Activated CD8-positive, alpha-beta memory T cell treated with anti-CD3 and anti-CD28 coated beads, Interleukin-2, amount 50 U/mL, for 48 hours (primary cell): ENCODE measurements around the gene POLR3A.
"Not testable (repeated sequence)": the region's sequence is repeated elsewhere in the genome, so short reads cannot be mapped to it uniquely, and the experiment has no call there.

Experiments
- DNase-seq: peaks from one replicate; pipeline ENCODE4 v3.0.0-alpha.2; 2020

POLR3A gene

GRCh38 chr10:78019264-78019663 is 10.1 kb downstream of the POLR3A start:
- no peak for DNase-seq

GRCh38 chr10:78017856-78018255 is 11.5 kb downstream of the POLR3A start:
- DNase-seq: no peak

- no peak for DNase-seq
Observed at GRCh38 chr10:78015546-78015945, 13.8 kb downstream of the POLR3A start.

GRCh38 chr10:78013564-78013963 is 15.8 kb downstream of the POLR3A start:
- DNase-seq: no peak

GRCh38 chr10:78011065-78011464 is 18.2 kb downstream of the POLR3A start:
- DNase-seq: no peak

GRCh38 chr10:78010278-78010677 is 19.0 kb downstream of the POLR3A start:
- no peak for DNase-seq

- no peak for DNase-seq
Observed at GRCh38 chr10:78009662-78010061, 19.7 kb downstream of the POLR3A start.

GRCh38 chr10:78007172-78007571 is 22.1 kb downstream of the POLR3A start:
- DNase-seq: no peak

GRCh38 chr10:78004215-78005026 is 24.9 kb downstream of the POLR3A start:
- no peak for DNase-seq

GRCh38 chr10:78002541-78003288 is 26.6 kb downstream of the POLR3A start:
- no peak for DNase-seq

GRCh38 chr10:78000956-78001472 is 28.3 kb downstream of the POLR3A start:
- DNase-seq: no peak

- DNase-seq: no peak
Observed at GRCh38 chr10:78000206-78000605, 29.1 kb downstream of the POLR3A start.

GRCh38 chr10:77998780-77999179 is 30.5 kb downstream of the POLR3A start:
- DNase-seq: not testable (repeated sequence)

- DNase-seq: no peak
Observed at GRCh38 chr10:77993620-77994019, 35.7 kb downstream of the POLR3A start.

GRCh38 chr10:77989081-77989724 is 40.1 kb downstream of the POLR3A start:
- no peak for DNase-seq

- no peak for DNase-seq
Observed at GRCh38 chr10:77987671-77988255, 41.6 kb downstream of the POLR3A start.

GRCh38 chr10:77984986-77985385 is 44.3 kb downstream of the POLR3A start:
- no peak for DNase-seq

GRCh38 chr10:77983384-77984341 is 45.7 kb downstream of the POLR3A start:
- no peak for DNase-seq

GRCh38 chr10:77981281-77981680 is 48.0 kb downstream of the POLR3A start:
- DNase-seq: no peak

- no peak for DNase-seq
Observed at GRCh38 chr10:77979221-77979620, 50.1 kb downstream of the POLR3A start.

- no peak for DNase-seq
Observed at GRCh38 chr10:77978360-77978759, 51.0 kb downstream of the POLR3A start.

- no peak for DNase-seq
Observed at GRCh38 chr10:77977934-77978333, 51.4 kb downstream of the POLR3A start.
